Measurements from ENCODE around the gene CRACDL. TPM values are rescaled to one million over a fixed set of nuclear protein-coding genes. Genes with fewer than 3 reads are reported as not detected.

CRACDL gene
- total RNA-seq, 1 donor from 2014 or later, result 1.1 TPM

DNA sequence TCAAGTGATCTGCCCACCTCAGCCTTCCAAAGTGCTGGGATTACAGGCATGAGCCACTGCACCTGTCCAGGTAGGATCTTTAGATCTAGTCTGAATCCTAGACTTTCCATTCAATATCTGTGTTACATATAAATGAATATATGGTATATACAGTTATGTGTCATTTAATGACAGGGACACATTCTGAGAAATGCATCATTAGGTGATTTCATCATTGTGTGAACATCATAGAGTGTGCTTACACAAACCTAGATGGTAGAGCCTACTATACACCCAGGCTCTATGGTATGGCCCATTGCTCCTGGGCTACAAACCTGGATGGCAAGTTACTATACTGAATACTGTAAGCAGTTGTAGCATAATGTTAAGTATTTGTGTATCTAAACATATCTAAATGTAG, 189.6 kb downstream of the CRACDL start:
- no peak for DNase-seq

DNA sequence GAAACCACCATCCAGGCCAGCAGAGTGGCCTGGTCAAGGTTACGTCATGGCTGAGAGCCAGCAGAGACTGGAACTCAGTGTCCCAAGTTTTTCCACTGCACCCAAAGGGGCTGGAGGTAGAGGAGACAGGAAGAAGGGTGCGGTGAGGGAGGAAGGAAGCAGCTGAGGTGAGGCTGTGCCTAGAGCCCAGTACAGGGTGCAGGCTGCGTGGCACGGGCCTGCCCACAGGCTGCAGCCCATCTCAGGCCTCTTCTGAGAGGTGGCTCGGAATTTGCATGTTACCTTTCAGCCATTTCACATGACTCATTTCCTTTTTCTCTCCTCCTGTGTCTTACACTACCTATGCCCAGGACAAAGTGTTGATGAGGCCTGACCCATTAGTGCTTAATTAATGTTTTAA, 191.4 kb downstream of the CRACDL start:
- no peak for DNase-seq

Small RNA genes within 50 kb of the gene (small RNA-seq; reads per million reads assigned to genes)
- gene RNU4-84P (ENCODE audit: low replicate concordance) (0.09 reads per million), gene RNU7-46P (ENCODE audit: low replicate concordance) (not detected)

Other genes starting within 250 kb of the CRACDL start
- 8.5 TPM for gene MGAT4A, start 205.1 kb downstream of the CRACDL start, total RNA-seq
- 1.4 TPM for gene C2orf15, start 205.5 kb upstream of the CRACDL start, total RNA-seq
- 7.5 TPM for gene TSGA10, start 218.7 kb upstream of the CRACDL start, total RNA-seq
- gene LIPT1, start 218.7 kb upstream of the CRACDL start, total RNA-seq, result 7.4 TPM
- gene MITD1, start 244.8 kb upstream of the CRACDL start, total RNA-seq, result 19.6 TPM
- 35.0 TPM for gene MRPL30, start 245.0 kb upstream of the CRACDL start, total RNA-seq